DOHH2 (cell line): ENCODE data around the gene JUP.

Experiments
- CTCF ChIP-seq: fragments of 200-600 bp; sonication (generic); IDR thresholded peaks from one replicate; pipeline ENCODE4 v1.5.1; 2014; ENCODE audit warnings: antibody characterized with exemption, mild to moderate bottlenecking, low read depth, low read length; ENCODE audit not compliant: poor library complexity, severe bottlenecking
- EZH2phosphoT487 ChIP-seq: fragments of 200-600 bp; sonication (generic); IDR thresholded peaks from 2 replicates; pipeline ENCODE4 v1.6.1; 2017; ENCODE audit warnings: borderline replicate concordance, mild to moderate bottlenecking, antibody characterized with exemption, low read length, moderate library complexity, mixed read lengths

GRCh38 chr17:41777157-41777573 lies 9.3 kb downstream of the JUP start:
- no peak for TF ChIP-seq CTCF
- TF ChIP-seq EZH2phosphoT487, result no peak
